Skeletal muscle cell (primary cell): ENCODE measurements around the gene GLIS1.

ENCODE experiments used
- DNase-seq: peaks from one replicate; pipeline ENCODE4 v3.0.0-alpha.2; 2010; ENCODE audit warnings: low read depth
- H3K4me3 ChIP-seq: 2 replicates; pipeline ENCODE4 v1.5.1; 2011; ENCODE audit warnings: low read depth, mild to moderate bottlenecking, control low read depth, low read length, moderate library complexity

The GLIS1 gene

GRCh38 chr1:53629101-53629691 lies 109.8 kb downstream of the GLIS1 start:
- H3K4me3 ChIP-seq, result no peak overlapping the region

GRCh38 chr1:53628286-53628955 lies 110.5 kb downstream of the GLIS1 start:
- H3K4me3 ChIP-seq, result no peak overlapping the region
- DNase-seq, result no peak

More at GRCh38 chr1:53629101-53629691, 109.8 kb downstream of the GLIS1 start:
- no peak for DNase-seq

- DNase-seq, result no peak
- H3K4me3 ChIP-seq, result no peak overlapping the region
These were observed 111.3 kb downstream of the GLIS1 start for GRCh38 chr1:53627666-53628065.

GRCh38 chr1:53627031-53627430 lies 111.9 kb downstream of the GLIS1 start:
- DNase-seq, result no peak
- H3K4me3 ChIP-seq, result no peak overlapping the region

- DNase-seq, result no peak
- no peak overlapping the region for H3K4me3 ChIP-seq
These were observed 112.3 kb downstream of the GLIS1 start for GRCh38 chr1:53626616-53627015.

- DNase-seq, result no peak
- H3K4me3 ChIP-seq, result no peak overlapping the region
These were observed 113.0 kb downstream of the GLIS1 start for GRCh38 chr1:53625766-53626520.

GRCh38 chr1:53625049-53625448 lies 113.9 kb downstream of the GLIS1 start:
- no peak overlapping the region for H3K4me3 ChIP-seq
- peak; percentile 89 for DNase-seq

GRCh38 chr1:53622531-53622930 lies 116.4 kb downstream of the GLIS1 start:
- DNase-seq, result no peak
- no peak overlapping the region for H3K4me3 ChIP-seq

- no peak overlapping the region for H3K4me3 ChIP-seq
- DNase-seq, result no peak
These were observed 117.8 kb downstream of the GLIS1 start for GRCh38 chr1:53621144-53621543.

- no peak overlapping the region for H3K4me3 ChIP-seq
These were observed 118.7 kb downstream of the GLIS1 start for GRCh38 chr1:53620061-53620855.

GRCh38 chr1:53619367-53620060 lies 119.5 kb downstream of the GLIS1 start:
- no peak for DNase-seq
- H3K4me3 ChIP-seq, result no peak overlapping the region

More at GRCh38 chr1:53620061-53620855, 118.7 kb downstream of the GLIS1 start:
- no peak for DNase-seq

- DNase-seq, result no peak
These were observed 120.2 kb downstream of the GLIS1 start for GRCh38 chr1:53618500-53619366.

GRCh38 chr1:53617851-53618499 lies 121.0 kb downstream of the GLIS1 start:
- no peak for DNase-seq
- H3K4me3 ChIP-seq, result no peak overlapping the region

More at GRCh38 chr1:53618500-53619366, 120.2 kb downstream of the GLIS1 start:
- H3K4me3 ChIP-seq, result no peak overlapping the region

- DNase-seq, result peak; percentile 41
- no peak overlapping the region for H3K4me3 ChIP-seq
These were observed 121.6 kb downstream of the GLIS1 start for GRCh38 chr1:53617382-53617781.

- no peak for DNase-seq
- H3K4me3 ChIP-seq, result no peak overlapping the region
These were observed 122.0 kb downstream of the GLIS1 start for GRCh38 chr1:53616927-53617326.

GRCh38 chr1:53616511-53616910 lies 122.5 kb downstream of the GLIS1 start:
- DNase-seq, result no peak
- no peak overlapping the region for H3K4me3 ChIP-seq

- no peak for DNase-seq
- H3K4me3 ChIP-seq, result no peak overlapping the region
These were observed 123.9 kb downstream of the GLIS1 start for GRCh38 chr1:53615101-53615500.
